Measurements from ENCODE around the gene GFRA1. TPM values are rescaled to one million over a fixed set of nuclear protein-coding genes. Genes with fewer than 3 reads are reported as not detected.

The GFRA1 gene
- polyA plus RNA-seq, 3 donors = not detected

DNA sequence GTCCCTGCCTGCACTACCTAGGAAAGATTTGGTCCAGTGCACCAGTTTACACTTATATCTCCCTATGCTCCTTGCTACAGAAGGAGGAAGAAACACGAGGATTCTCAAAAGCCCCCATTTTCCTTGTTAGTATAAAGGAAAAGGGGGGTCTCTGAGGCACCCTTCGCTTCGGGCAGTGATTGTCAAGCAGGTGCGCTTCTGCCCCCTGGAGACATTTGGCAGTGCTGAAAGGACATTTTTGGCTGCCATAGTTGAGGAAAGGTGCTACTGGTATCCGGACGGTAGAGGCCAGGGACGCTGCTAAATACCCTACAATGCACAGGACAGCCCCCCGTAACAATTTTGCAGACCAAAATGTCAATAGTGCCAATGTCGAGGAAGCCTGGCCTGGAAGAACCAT is 193.7 kb downstream of the GFRA1 start:
- Histone ChIP-seq H3K79me2 (ENCODE audit: insufficient read depth, low read length) (no peaks in the 10 kb centered on the region), H3K4me3 (replicated peaks in 1 of 3; ENCODE audit: low read depth in 2 of 3, low read length in 3 of 3) (no peak overlapping the region), H3K9me3 (replicated peaks in 1 of 2; ENCODE audit: control insufficient read depth in 1 of 2, insufficient read depth in 1 of 2, low read length in 2 of 2) (no peaks in the 10 kb centered on the region), H2AFZ (ENCODE audit: insufficient read depth, low read depth, low read length, poor library complexity, severe bottlenecking) (no peak overlapping the region), H3K9ac (ENCODE audit: insufficient read depth, low read length, poor library complexity, severe bottlenecking) (no peak overlapping the region), H3K27me3 (ENCODE audit: control insufficient read depth in 2 of 2, insufficient read depth in 2 of 2, low read length in 2 of 2) (no peaks in the 10 kb centered on the region), H3K27ac (ENCODE audit: low read depth in 1 of 2, low read length in 2 of 2) (no peak overlapping the region), H3K4me2 (replicated peaks; ENCODE audit: extremely low read depth, low read length, poor library complexity, severe bottlenecking) (no peak overlapping the region), H3K4me1 (ENCODE audit: control insufficient read depth in 1 of 2, insufficient read depth in 2 of 2, low read length in 2 of 2) (no peaks in the 10 kb centered on the region), H3K36me3 (replicated peaks in 1 of 2; ENCODE audit: control insufficient read depth in 1 of 2, insufficient read depth in 2 of 2, low read length in 2 of 2) (no peaks in the 10 kb centered on the region), H4K20me1 (ENCODE audit: insufficient read depth, low read length) (no peaks in the 10 kb centered on the region)
- intact Hi-C loops (cut with micrococcal nuclease) = no loop called here
- TF ChIP-seq, protein P1, sequence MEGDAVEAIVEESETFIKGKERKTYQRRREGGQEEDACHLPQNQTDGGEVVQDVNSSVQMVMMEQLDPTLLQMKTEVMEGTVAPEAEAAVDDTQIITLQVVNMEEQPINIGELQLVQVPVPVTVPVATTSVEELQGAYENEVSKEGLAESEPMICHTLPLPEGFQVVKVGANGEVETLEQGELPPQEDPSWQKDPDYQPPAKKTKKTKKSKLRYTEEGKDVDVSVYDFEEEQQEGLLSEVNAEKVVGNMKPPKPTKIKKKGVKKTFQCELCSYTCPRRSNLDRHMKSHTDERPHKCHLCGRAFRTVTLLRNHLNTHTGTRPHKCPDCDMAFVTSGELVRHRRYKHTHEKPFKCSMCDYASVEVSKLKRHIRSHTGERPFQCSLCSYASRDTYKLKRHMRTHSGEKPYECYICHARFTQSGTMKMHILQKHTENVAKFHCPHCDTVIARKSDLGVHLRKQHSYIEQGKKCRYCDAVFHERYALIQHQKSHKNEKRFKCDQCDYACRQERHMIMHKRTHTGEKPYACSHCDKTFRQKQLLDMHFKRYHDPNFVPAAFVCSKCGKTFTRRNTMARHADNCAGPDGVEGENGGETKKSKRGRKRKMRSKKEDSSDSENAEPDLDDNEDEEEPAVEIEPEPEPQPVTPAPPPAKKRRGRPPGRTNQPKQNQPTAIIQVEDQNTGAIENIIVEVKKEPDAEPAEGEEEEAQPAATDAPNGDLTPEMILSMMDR (IDR thresholded peaks at IDR 0.05) = no peak
- no peaks in the 10 kb centered on the region for H3K4me1 Mint-ChIP-seq
- peaks cover 0 to 2% (median 0%) of the 10 kb centered on the region in 3 donors for H3K27me3 Mint-ChIP-seq (ENCODE audit: low read depth in 3 of 3)
- H3K27ac Mint-ChIP-seq = no peak overlapping the region
- no peak for DNase-seq
- H3K36me3 Mint-ChIP-seq = no peaks in the 10 kb centered on the region
- no peak overlapping the region for H3K4me3 Mint-ChIP-seq
- WGBS (ENCODE audit: insufficient coverage) = 95% methylated on average over 7 of the region's 9 CpGs
- peaks cover 0 to 4% (median 1%) of the 10 kb centered on the region in 7 donors for H3K9me3 Mint-ChIP-seq

DNA sequence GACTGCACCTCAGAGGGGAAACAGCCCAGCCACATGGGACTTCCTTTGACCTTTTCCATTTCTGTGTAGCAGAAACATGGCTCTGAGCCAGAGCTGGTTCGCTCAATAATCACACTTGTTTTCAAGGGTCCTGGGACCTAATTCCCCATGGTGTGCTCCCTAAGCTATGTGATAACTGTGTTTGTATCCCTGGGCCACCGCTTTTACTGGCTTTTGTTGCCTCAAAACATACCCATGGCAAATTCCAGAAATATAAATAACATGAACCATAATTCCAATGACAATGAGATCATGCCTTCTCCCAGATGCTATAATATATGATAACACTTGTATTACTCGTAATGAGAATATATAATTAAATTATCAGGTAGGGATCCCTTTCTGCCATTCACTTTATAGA is 196.4 kb downstream of the GFRA1 start:
- TF ChIP-seq, protein P1 (IDR thresholded peaks at IDR 0.05) = no peak
- Histone ChIP-seq H3K79me2 (ENCODE audit: insufficient read depth, low read length) (no peaks in the 10 kb centered on the region), H3K9ac (ENCODE audit: insufficient read depth, low read length, poor library complexity, severe bottlenecking) (no peak overlapping the region), H3K4me3 (replicated peaks in 1 of 3; ENCODE audit: low read depth in 2 of 3, low read length in 3 of 3) (no peak overlapping the region), H3K4me1 (ENCODE audit: control insufficient read depth in 1 of 2, insufficient read depth in 2 of 2, low read length in 2 of 2) (no peaks in the 10 kb centered on the region), H3K9me3 (replicated peaks in 1 of 2; ENCODE audit: control insufficient read depth in 1 of 2, insufficient read depth in 1 of 2, low read length in 2 of 2) (no peaks in the 10 kb centered on the region), H2AFZ (ENCODE audit: insufficient read depth, low read depth, low read length, poor library complexity, severe bottlenecking) (no peak overlapping the region), H3K4me2 (replicated peaks; ENCODE audit: extremely low read depth, low read length, poor library complexity, severe bottlenecking) (no peak overlapping the region), H3K27me3 (ENCODE audit: control insufficient read depth in 2 of 2, insufficient read depth in 2 of 2, low read length in 2 of 2) (no peaks in the 10 kb centered on the region), H4K20me1 (ENCODE audit: insufficient read depth, low read length) (no peaks in the 10 kb centered on the region), H3K36me3 (replicated peaks in 1 of 2; ENCODE audit: control insufficient read depth in 1 of 2, insufficient read depth in 2 of 2, low read length in 2 of 2) (no peaks in the 10 kb centered on the region), H3K27ac (ENCODE audit: low read depth in 1 of 2, low read length in 2 of 2) (no peak overlapping the region)
- H3K36me3 Mint-ChIP-seq = no peaks in the 10 kb centered on the region
- WGBS (ENCODE audit: insufficient coverage) = 40% methylated on average over 1 of the region's 3 CpGs
- intact Hi-C loops (cut with micrococcal nuclease) = no loop called here
- no peak overlapping the region for H3K4me3 Mint-ChIP-seq
- H3K27me3 Mint-ChIP-seq (ENCODE audit: low read depth in 3 of 3) = peaks cover 0 to 2% (median 0%) of the 10 kb centered on the region in 3 donors
- no peaks in the 10 kb centered on the region for H3K4me1 Mint-ChIP-seq
- H3K27ac Mint-ChIP-seq = no peak overlapping the region
- peaks cover 0 to 5% (median 0%) of the 10 kb centered on the region in 7 donors for H3K9me3 Mint-ChIP-seq
- DNase-seq = no peak

Data from CD14-positive monocyte (primary cell).